ENCODE data around the gene HMCN2. TPM values are rescaled to one million over a fixed set of nuclear protein-coding genes. Genes with fewer than 3 reads are reported as not detected.

Gene HMCN2
- total RNA-seq, 4 donors from 2014 or later = 1.3 to 6.3 (median 3.5) TPM

GRCh38 chr9:130346431-130346830 is 80.9 kb downstream of the HMCN2 start:
- WGBS = 67% methylated on average over 13 of the region's 14 CpGs
- H3K9me3 ChIP-seq = no peaks in the 10 kb centered on the region
- no peaks in the 10 kb centered on the region for H3K36me3 ChIP-seq
- no peak for DNase-seq (ENCODE audit: low spot score in 2 of 2)
- peaks cover 3% of the 10 kb centered on the region for H3K4me1 ChIP-seq
- H3K4me3 ChIP-seq = no peak overlapping the region
- H3K27me3 ChIP-seq = no peaks in the 10 kb centered on the region
- TF ChIP-seq POLR2A (IDR thresholded peaks at IDR 0.05) = no peak
- TF ChIP-seq CTCF (IDR thresholded peaks at IDR 0.05) = no peak
- TF ChIP-seq EP300 (IDR thresholded peaks at IDR 0.05) = no peak
- no peak for TF ChIP-seq POLR2AphosphoS5 (IDR thresholded peaks at IDR 0.05)
- H3K27ac ChIP-seq = no peak overlapping the region

GRCh38 chr9:130347036-130347435 is 81.5 kb downstream of the HMCN2 start:
- no peak for DNase-seq (ENCODE audit: low spot score in 2 of 2)
- no peak overlapping the region for H3K27ac ChIP-seq
- no peaks in the 10 kb centered on the region for H3K36me3 ChIP-seq
- no peaks in the 10 kb centered on the region for H3K27me3 ChIP-seq
- TF ChIP-seq POLR2A (IDR thresholded peaks at IDR 0.05) (no peak), EP300 (IDR thresholded peaks at IDR 0.05) (no peak), CTCF (IDR thresholded peaks at IDR 0.05) (no peak), POLR2AphosphoS5 (IDR thresholded peaks at IDR 0.05) (no peak)
- no peak overlapping the region for H3K4me3 ChIP-seq
- WGBS = 77% methylated on average over 14 of the region's 14 CpGs
- H3K4me1 ChIP-seq = peaks cover 3% of the 10 kb centered on the region
- H3K9me3 ChIP-seq = no peaks in the 10 kb centered on the region

- H3K36me3 ChIP-seq = no peaks in the 10 kb centered on the region
- H3K27me3 ChIP-seq = no peaks in the 10 kb centered on the region
- WGBS = 40% methylated on average over 3 of the region's 6 CpGs
- H3K27ac ChIP-seq = no peak overlapping the region
- TF ChIP-seq EP300 (IDR thresholded peaks at IDR 0.05) = no peak
- TF ChIP-seq POLR2A (IDR thresholded peaks at IDR 0.05) = no peak
- no peak for TF ChIP-seq POLR2AphosphoS5 (IDR thresholded peaks at IDR 0.05)
- no peak for TF ChIP-seq CTCF (IDR thresholded peaks at IDR 0.05)
- no peaks in the 10 kb centered on the region for H3K9me3 ChIP-seq
- H3K4me1 ChIP-seq = peaks cover 10% of the 10 kb centered on the region
- no peak for DNase-seq (ENCODE audit: low spot score in 2 of 2)
- H3K4me3 ChIP-seq = no peak overlapping the region
These were observed 82.4 kb downstream of the HMCN2 start for GRCh38 chr9:130347931-130348330.

- Histone ChIP-seq H3K27me3 (no peaks in the 10 kb centered on the region), H3K27ac (no peak overlapping the region), H3K9me3 (no peaks in the 10 kb centered on the region), H3K4me1 (peaks cover 8% of the 10 kb centered on the region), H3K4me3 (no peak overlapping the region), H3K36me3 (no peaks in the 10 kb centered on the region)
- WGBS = 84% methylated on average over 9 of the region's 21 CpGs
- no peak for TF ChIP-seq CTCF (IDR thresholded peaks at IDR 0.05)
- TF ChIP-seq POLR2AphosphoS5 (IDR thresholded peaks at IDR 0.05) = no peak
- no peak for TF ChIP-seq EP300 (IDR thresholded peaks at IDR 0.05)
- no peak for TF ChIP-seq POLR2A (IDR thresholded peaks at IDR 0.05)
- DNase-seq (ENCODE audit: low spot score in 2 of 2) = no peak
These were observed 82.8 kb downstream of the HMCN2 start for GRCh38 chr9:130348341-130348740.

GRCh38 chr9:130348881-130349280 is 83.3 kb downstream of the HMCN2 start:
- Histone ChIP-seq H3K9me3 (no peaks in the 10 kb centered on the region), H3K27me3 (no peaks in the 10 kb centered on the region), H3K27ac (no peak overlapping the region), H3K36me3 (no peaks in the 10 kb centered on the region), H3K4me1 (peaks cover 7% of the 10 kb centered on the region), H3K4me3 (no peak overlapping the region)
- TF ChIP-seq CTCF (IDR thresholded peaks at IDR 0.05) (no peak), EP300 (IDR thresholded peaks at IDR 0.05) (no peak), POLR2A (IDR thresholded peaks at IDR 0.05) (no peak), POLR2AphosphoS5 (IDR thresholded peaks at IDR 0.05) (no peak)
- 87% methylated on average over 8 of the region's 8 CpGs for WGBS
- DNase-seq (ENCODE audit: low spot score in 2 of 2) = no peak

All from suprapubic skin (tissue), 4 donors.